ENCODE measurements around the gene RAB40C.

The RAB40C gene

GRCh38 chr16:559411-560203, 30.3 kb upstream of the RAB40C start:
- no peak for DNase-seq (ENCODE audit: low read depth)

- DNase-seq (ENCODE audit: low read depth) = no peak
These were observed 29.6 kb upstream of the RAB40C start, which contains the start of gene PRR35 for GRCh38 chr16:560204-560700. PRR35 (plus strand) TSS chr16:560394; CDS start chr16:563295, 2,901 bp downstream.

GRCh38 chr16:560701-561412, 29.0 kb upstream of the RAB40C start:
- DNase-seq (ENCODE audit: low read depth) = no peak

GRCh38 chr16:561413-561794, 28.5 kb upstream of the RAB40C start:
- DNase-seq (ENCODE audit: low read depth) = no peak

- no peak for DNase-seq (ENCODE audit: low read depth)
These were observed 27.6 kb upstream of the RAB40C start for GRCh38 chr16:561957-562938.

GRCh38 chr16:563072-563644, 26.7 kb upstream of the RAB40C start:
- no peak for DNase-seq (ENCODE audit: low read depth)

GRCh38 chr16:564690-565418, 25.0 kb upstream of the RAB40C start:
- no peak for DNase-seq (ENCODE audit: low read depth)

- DNase-seq (ENCODE audit: low read depth) = no peak
These were observed 24.2 kb upstream of the RAB40C start for GRCh38 chr16:565419-566330.

- DNase-seq (ENCODE audit: low read depth) = peak; percentile 27
These were observed 23.1 kb upstream of the RAB40C start, which contains the start of gene NHLRC4 for GRCh38 chr16:566475-567372. NHLRC4 (plus strand) TSS chr16:567005; CDS start chr16:568048, 1,043 bp downstream.

- no peak for DNase-seq (ENCODE audit: low read depth)
These were observed 22.3 kb upstream of the RAB40C start for GRCh38 chr16:567373-568256.

- DNase-seq (ENCODE audit: low read depth) = no peak
These were observed 21.2 kb upstream of the RAB40C start for GRCh38 chr16:568401-569258.

- DNase-seq (ENCODE audit: low read depth) = peak; percentile 75
These were observed 20.2 kb upstream of the RAB40C start, which contains the start of gene PIGQ for GRCh38 chr16:569445-570254. PIGQ (plus strand) TSS chr16:569968; CDS start chr16:574075, 4,107 bp downstream.

- DNase-seq (ENCODE audit: low read depth) = no peak
These were observed 16.8 kb upstream of the RAB40C start for GRCh38 chr16:572865-573650.

- no peak for DNase-seq (ENCODE audit: low read depth)
These were observed 15.7 kb upstream of the RAB40C start for GRCh38 chr16:574021-574760.
